CD14-positive monocyte (primary cell): ENCODE measurements around the gene TBX6. TPM values are rescaled to one million over a fixed set of nuclear protein-coding genes. Genes with fewer than 3 reads are reported as not detected.

Source experiments
- DNase-seq, 3 donors: peaks; one replicate each; pipeline ENCODE4 v3.0.0-alpha.2; 2011 to 2022
- H2AFZ ChIP-seq: 2 replicates; pipeline ENCODE4 v1.6.0; 2012; ENCODE audit warnings: mild to moderate bottlenecking, low read depth, low read length, inconsistent platforms; ENCODE audit not compliant: insufficient read depth, poor library complexity, severe bottlenecking
- H3K27ac ChIP-seq, 2 donors: 1 replicate in 1 of 2; 2 replicates in 1 of 2; pipeline ENCODE4 v1.5.1; 2012 to 2013; ENCODE audit warnings: low read length in 2 of 2, control low read depth in 1 of 2, inconsistent platforms in 1 of 2, low read depth in 1 of 2, mild to moderate bottlenecking in 1 of 2
- H3K27me3 ChIP-seq, 2 donors: one replicate each; pipeline versions ENCODE4 v1.6.0 to v1.6.1; 2011 to 2013; ENCODE audit warnings: low read length in 2 of 2; ENCODE audit not compliant: control insufficient read depth in 2 of 2, insufficient read depth in 2 of 2
- H3K36me3 ChIP-seq, 2 donors: replicated peaks in 1 of 2; 1 replicate in 1 of 2; 2 replicates in 1 of 2; pipeline versions ENCODE4 v1.5.1 to v1.6.1; 2012 to 2013; ENCODE audit warnings: low read length in 2 of 2, control low read depth in 1 of 2, inconsistent platforms in 1 of 2, mild to moderate bottlenecking in 1 of 2; ENCODE audit not compliant: insufficient read depth in 2 of 2, control insufficient read depth in 1 of 2
- H3K4me1 ChIP-seq, 2 donors: 1 replicate in 1 of 2; 2 replicates in 1 of 2; pipeline versions ENCODE4 v1.5.1 to v1.6.1; 2012 to 2013; ENCODE audit warnings: low read length in 2 of 2, control low read depth in 1 of 2, inconsistent platforms in 1 of 2, mild to moderate bottlenecking in 1 of 2, moderate library complexity in 1 of 2; ENCODE audit not compliant: insufficient read depth in 2 of 2, control insufficient read depth in 1 of 2
- H3K4me2 ChIP-seq: replicated peaks from 2 replicates; pipeline ENCODE3; 2012; ENCODE audit warnings: low read length, moderate library complexity, mild to moderate bottlenecking; ENCODE audit not compliant: poor library complexity, severe bottlenecking; ENCODE audit errors: extremely low read depth
- H3K4me3 ChIP-seq, 3 experiments: fragments of 200-600 bp in 1 of 3; sonication (generic) in 1 of 3; replicated peaks in 1 of 3; 1 replicate in 2 of 3; 2 replicates in 1 of 3; pipeline ENCODE4 v1.5.1; 2011 to 2013; ENCODE audit warnings: low read length in 3 of 3, mild to moderate bottlenecking in 3 of 3, control low read depth in 2 of 3, low read depth in 2 of 3, inconsistent platforms in 1 of 3, moderate library complexity in 1 of 3
- H3K79me2 ChIP-seq: 2 replicates; pipeline ENCODE4 v1.6.0; 2012; ENCODE audit warnings: mild to moderate bottlenecking, control low read depth, inconsistent platforms, low read length, moderate library complexity; ENCODE audit not compliant: insufficient read depth
- H3K9ac ChIP-seq: 2 replicates; pipeline ENCODE4 v1.6.0; 2017; ENCODE audit warnings: low read length, mild to moderate bottlenecking; ENCODE audit not compliant: insufficient read depth, poor library complexity, severe bottlenecking
- H3K9me3 ChIP-seq, 2 donors: replicated peaks in 1 of 2; 1 replicate in 1 of 2; 2 replicates in 1 of 2; pipeline versions ENCODE4 v1.5.1 to v1.6.1; 2012 to 2013; ENCODE audit warnings: low read length in 2 of 2, control low read depth in 1 of 2; ENCODE audit not compliant: control insufficient read depth in 1 of 2, insufficient read depth in 1 of 2
- H4K20me1 ChIP-seq: 2 replicates; pipeline ENCODE4 v1.6.0; 2012; ENCODE audit warnings: mild to moderate bottlenecking, low read length, control low read depth, moderate library complexity; ENCODE audit not compliant: insufficient read depth
- H3K27ac Mint-ChIP-seq, 7 donors: one replicate each; pipeline ENCODE4 v1.8.0; 2020; ENCODE audit warnings: mild to moderate bottlenecking in 7 of 7, mixed read lengths in 7 of 7, moderate library complexity in 6 of 7, inconsistent platforms in 2 of 7
- H3K27me3 Mint-ChIP-seq, 3 donors: one replicate each; pipeline ENCODE4 v1.8.0; 2021 to 2022; ENCODE audit warnings: low read depth in 3 of 3, mild to moderate bottlenecking in 3 of 3, mixed read lengths in 3 of 3, moderate library complexity in 3 of 3, inconsistent platforms in 1 of 3
- H3K36me3 Mint-ChIP-seq, 2 donors: one replicate each; pipeline ENCODE4 v1.8.0; 2020; ENCODE audit warnings: mixed read lengths in 2 of 2, inconsistent platforms in 1 of 2, mild to moderate bottlenecking in 1 of 2
- H3K4me1 Mint-ChIP-seq: one replicate; pipeline ENCODE4 v1.8.0; 2020; ENCODE audit warnings: mild to moderate bottlenecking, mixed read lengths
- H3K4me3 Mint-ChIP-seq, 2 donors: one replicate each; pipeline ENCODE4 v1.8.0; 2020; ENCODE audit warnings: mild to moderate bottlenecking in 2 of 2, mixed read lengths in 2 of 2, moderate library complexity in 1 of 2
- H3K9me3 Mint-ChIP-seq, 7 donors: one replicate each; pipeline ENCODE4 v1.8.0; 2020 to 2022; ENCODE audit warnings: mixed read lengths in 7 of 7, mild to moderate bottlenecking in 6 of 7, moderate library complexity in 6 of 7, inconsistent platforms in 2 of 7
- WGBS: methylation state at CpG from one replicate; pipeline ENCODE4 v1.1.5; 2013; ENCODE audit warnings: missing lambda C conversion rate; ENCODE audit not compliant: insufficient coverage; 5-methylcytosine and 5-hydroxymethylcytosine counted together
- intact Hi-C, 2 donors: fragments of 100-400 bp; cut with micrococcal nuclease; formaldehyde crosslinking; loops; one replicate each; pipeline versions ENCODE4 v1.15.0 to v1.15.1; 2023
- polyA plus RNA-seq, 3 donors: library from polyadenylated mRNA; depleted of rRNA in 1 of 3; unstranded in 2 of 3; stranded (reverse) in 1 of 3; fragments of 300-500 nt in 2 of 3; fragments of >200 nt in 1 of 3; fragmentation: Illumina TruSeq in 2 of 3; gene quantifications; 1 replicate in 2 of 3; 2 replicates in 1 of 3; pipeline ENCODE4 v1.2.3, GENCODE V29; 2012 to 2021
- TF ChIP-seq, protein P1 (sequence below): fragments of 200-600 bp; IDR thresholded peaks from one replicate; pipeline ENCODE4 v1.8.0; 2022; ENCODE audit warnings: antibody characterized with exemption, mild to moderate bottlenecking

Gene TBX6
- polyA plus RNA-seq, 3 donors: 0.10 to 0.65 (median 0.11) TPM

DNA sequence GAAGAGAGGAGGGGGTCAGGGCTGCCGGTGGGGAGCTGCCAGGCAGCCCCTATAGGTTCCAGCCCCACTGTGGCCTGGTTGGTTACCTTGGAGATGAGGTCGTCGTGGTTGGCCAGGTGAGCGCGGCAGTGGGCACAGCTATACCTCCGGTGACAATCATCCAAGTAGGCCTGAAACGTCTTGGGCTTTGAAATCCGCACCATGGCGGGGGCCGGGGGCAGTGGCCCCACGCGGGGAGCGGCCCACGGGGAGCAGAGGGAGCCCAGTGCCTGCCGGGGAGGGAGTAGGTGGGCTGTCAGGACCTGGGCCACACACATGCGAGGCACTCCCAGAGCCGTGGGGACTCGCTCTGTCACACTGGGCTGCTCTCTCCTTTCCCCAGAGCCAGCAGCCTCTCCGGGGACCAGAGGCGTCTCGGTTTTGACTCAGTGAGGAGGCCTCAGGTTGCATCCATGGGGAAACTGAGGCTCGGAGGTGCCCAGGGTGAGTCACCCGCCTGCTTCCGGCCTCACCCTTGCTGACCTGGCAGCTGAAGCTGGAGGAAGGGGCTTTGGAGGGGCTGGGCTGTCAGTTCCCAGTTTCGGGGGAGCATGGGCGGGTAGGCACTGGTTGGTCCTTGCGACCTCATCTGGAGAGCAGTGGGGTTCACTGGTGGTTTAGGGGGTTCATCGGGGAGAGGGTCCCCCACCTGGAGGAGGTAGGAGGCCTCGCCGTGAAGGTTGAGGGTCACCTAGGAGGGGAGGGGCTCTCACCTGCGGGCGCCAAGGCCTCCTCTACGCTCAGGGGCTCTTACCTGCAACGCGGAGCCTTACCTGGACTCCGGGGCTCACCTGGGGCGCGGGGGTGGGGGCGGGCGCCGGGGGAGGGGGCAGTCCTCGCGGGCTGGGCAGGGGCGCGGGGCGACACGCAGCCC lies 3.7 kb upstream of the TBX6 start:
- peaks cover 39% of the 10 kb centered on the region in 2 donors for H3K9me3 ChIP-seq
- H3K4me1 ChIP-seq: peaks cover 52 to 58% of the 10 kb centered on the region in 2 donors
- Mint-ChIP-seq H3K27ac (peak overlapping the region; percentile 86 to 96 (median 92)), H3K4me3 (peak overlapping the region; percentile 87 to 94), H3K9me3 (peaks cover 22 to 44% (median 39%) of the 10 kb centered on the region in 7 donors), H3K27me3 (peaks cover 0 to 4% (median 3%) of the 10 kb centered on the region in 3 donors), H3K4me1 (peaks cover 44% of the 10 kb centered on the region), H3K36me3 (peaks cover 22 to 37% of the 10 kb centered on the region in 2 donors)
- TF ChIP-seq, protein P1, sequence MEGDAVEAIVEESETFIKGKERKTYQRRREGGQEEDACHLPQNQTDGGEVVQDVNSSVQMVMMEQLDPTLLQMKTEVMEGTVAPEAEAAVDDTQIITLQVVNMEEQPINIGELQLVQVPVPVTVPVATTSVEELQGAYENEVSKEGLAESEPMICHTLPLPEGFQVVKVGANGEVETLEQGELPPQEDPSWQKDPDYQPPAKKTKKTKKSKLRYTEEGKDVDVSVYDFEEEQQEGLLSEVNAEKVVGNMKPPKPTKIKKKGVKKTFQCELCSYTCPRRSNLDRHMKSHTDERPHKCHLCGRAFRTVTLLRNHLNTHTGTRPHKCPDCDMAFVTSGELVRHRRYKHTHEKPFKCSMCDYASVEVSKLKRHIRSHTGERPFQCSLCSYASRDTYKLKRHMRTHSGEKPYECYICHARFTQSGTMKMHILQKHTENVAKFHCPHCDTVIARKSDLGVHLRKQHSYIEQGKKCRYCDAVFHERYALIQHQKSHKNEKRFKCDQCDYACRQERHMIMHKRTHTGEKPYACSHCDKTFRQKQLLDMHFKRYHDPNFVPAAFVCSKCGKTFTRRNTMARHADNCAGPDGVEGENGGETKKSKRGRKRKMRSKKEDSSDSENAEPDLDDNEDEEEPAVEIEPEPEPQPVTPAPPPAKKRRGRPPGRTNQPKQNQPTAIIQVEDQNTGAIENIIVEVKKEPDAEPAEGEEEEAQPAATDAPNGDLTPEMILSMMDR: no peak
- peak overlapping the region; percentile 43 for H2AFZ ChIP-seq
- peaks cover 23% of the 10 kb centered on the region for H3K79me2 ChIP-seq
- H3K27ac ChIP-seq: peak overlapping the region; percentile 47 to 87
- H3K27me3 ChIP-seq: no peaks in the 10 kb centered on the region
- H3K4me2 ChIP-seq: peak overlapping the region; percentile 98
- 20% methylated on average over 30 of the region's 47 CpGs for WGBS
- intact Hi-C loops: no loop called here
- peaks cover 12 to 13% of the 10 kb centered on the region in 2 donors for H3K36me3 ChIP-seq
- H3K4me3 ChIP-seq: peak overlapping the region; percentile 84 to 97 (median 86)
- H4K20me1 ChIP-seq: no peaks in the 10 kb centered on the region
- peak in 2 of 3 donors; percentile 44 to 60 for DNase-seq
- H3K9ac ChIP-seq: peak overlapping the region; percentile 74

DNA sequence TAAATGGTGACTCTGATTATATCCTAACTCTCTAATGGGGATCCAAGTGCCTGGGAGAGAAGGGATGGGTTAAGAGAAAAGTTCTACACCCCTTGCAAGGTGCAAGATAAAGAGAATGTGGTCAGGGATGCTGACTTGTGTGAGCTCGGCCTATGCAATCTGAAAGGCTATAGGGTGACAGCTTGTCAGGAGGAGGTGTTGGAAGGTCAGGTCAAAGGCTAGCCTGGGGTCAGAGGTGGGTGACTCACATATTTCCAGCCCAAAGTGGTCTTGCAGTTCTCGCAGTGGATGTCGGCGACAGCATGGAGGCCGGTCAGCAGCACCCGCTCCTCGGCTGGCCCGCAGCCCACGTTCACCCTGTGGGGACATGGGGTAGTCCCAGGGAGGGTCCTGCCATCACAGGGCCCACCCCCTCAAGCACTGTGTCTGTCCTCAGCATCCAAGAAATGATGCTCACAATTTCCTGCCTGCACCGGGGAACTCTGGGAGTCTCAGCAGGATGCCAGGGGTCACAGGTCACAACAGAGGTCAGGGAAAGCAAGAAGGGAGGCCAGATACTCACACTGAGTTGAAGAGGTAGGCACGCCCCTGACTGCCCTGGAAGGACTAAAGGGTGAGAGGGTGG lies 2.9 kb upstream of the TBX6 start:
- H3K4me2 ChIP-seq: peak overlapping the region; percentile 98
- peaks cover 32 to 34% of the 10 kb centered on the region in 2 donors for H3K9me3 ChIP-seq
- peaks cover 23% of the 10 kb centered on the region for H3K79me2 ChIP-seq
- TF ChIP-seq, protein P1: no peak
- H3K9ac ChIP-seq: no peak overlapping the region
- WGBS: 97% methylated on average over 10 of the region's 11 CpGs
- peaks cover 60 to 66% of the 10 kb centered on the region in 2 donors for H3K4me1 ChIP-seq
- H3K27me3 ChIP-seq: no peaks in the 10 kb centered on the region
- Mint-ChIP-seq H3K36me3 (peaks cover 22 to 37% of the 10 kb centered on the region in 2 donors), H3K9me3 (peaks cover 22 to 36% (median 33%) of the 10 kb centered on the region in 7 donors), H3K4me1 (peaks cover 51% of the 10 kb centered on the region), H3K4me3 (peak overlapping the region; percentile 87 to 94), H3K27me3 (peaks cover 0 to 4% (median 3%) of the 10 kb centered on the region in 3 donors), H3K27ac (peak overlapping the region; percentile 83 to 97 (median 92))
- peak overlapping the region in 2 of 3 experiments; percentile 84 to 97 for H3K4me3 ChIP-seq
- peaks cover 12 to 13% of the 10 kb centered on the region in 2 donors for H3K36me3 ChIP-seq
- no peaks in the 10 kb centered on the region for H4K20me1 ChIP-seq
- intact Hi-C loops: no loop called here
- H2AFZ ChIP-seq: no peak overlapping the region
- no peak for DNase-seq
- peak overlapping the region; percentile 47 to 87 for H3K27ac ChIP-seq
